DOHH2 (cell line): Measurements from ENCODE around the gene CERS6.
"Not testable (repeated sequence)": the region's sequence is repeated elsewhere in the genome, so short reads cannot be mapped to it uniquely, and the experiment has no call there.

Source experiments
- H3F3A ChIP-seq: fragments of 200-600 bp; sonication (generic), shearing (Covaris generic); 2 replicates; pipeline ENCODE4 v1.6.0; 2016; ENCODE audit warnings: antibody characterized with exemption, mild to moderate bottlenecking; ENCODE audit not compliant: control insufficient read depth, insufficient read depth
- H3K27ac ChIP-seq: fragments of 200-600 bp; sonication (generic); 2 replicates; pipeline ENCODE4 v1.5.1; 2014; ENCODE audit warnings: low read depth, mild to moderate bottlenecking, low read length, moderate library complexity
- H3K27me3 ChIP-seq: fragments of 200-600 bp; sonication (generic); 2 replicates; pipeline ENCODE4 v1.6.1; 2014; ENCODE audit warnings: mild to moderate bottlenecking, low read length, mixed read lengths; ENCODE audit not compliant: control insufficient read depth
- H3K36me3 ChIP-seq: fragments of 200-600 bp; sonication (generic); 2 replicates; pipeline ENCODE4 v1.6.1; 2014; ENCODE audit warnings: mild to moderate bottlenecking, low read length, moderate library complexity, mixed read lengths; ENCODE audit not compliant: control insufficient read depth
- H3K4me1 ChIP-seq: fragments of 200-600 bp; sonication (generic); 2 replicates; pipeline ENCODE4 v1.6.1; 2014; ENCODE audit warnings: mild to moderate bottlenecking, low read length, mixed read lengths; ENCODE audit not compliant: control insufficient read depth
- H3K4me2 ChIP-seq: fragments of 200-600 bp; sonication (generic); 2 replicates; pipeline ENCODE4 v1.6.0; 2014; ENCODE audit warnings: mild to moderate bottlenecking, low read length, moderate library complexity
- H3K4me3 ChIP-seq: fragments of 200-600 bp; sonication (generic); 2 replicates; pipeline ENCODE4 v1.5.1; 2014; ENCODE audit warnings: mild to moderate bottlenecking, low read length, mixed read lengths
- H3K79me2 ChIP-seq: fragments of 200-600 bp; sonication (generic); 2 replicates; pipeline ENCODE4 v1.6.1; 2014; ENCODE audit warnings: mild to moderate bottlenecking, low read length, mixed read lengths; ENCODE audit not compliant: control insufficient read depth
- H3K9me2 ChIP-seq: fragments of 200-600 bp; sonication (generic); replicated peaks from 2 replicates; pipeline ENCODE4 v1.6.1; 2014; ENCODE audit warnings: mild to moderate bottlenecking, low read length, mixed read lengths; ENCODE audit not compliant: control insufficient read depth
- H3K9me3 ChIP-seq: fragments of 200-600 bp; sonication (generic); 2 replicates; pipeline ENCODE4 v1.6.1; 2014; ENCODE audit warnings: antibody characterized with exemption, low read length, mixed read lengths; ENCODE audit not compliant: control insufficient read depth, insufficient read depth
- H4K20me1 ChIP-seq: fragments of 200-600 bp; sonication (generic); 2 replicates; pipeline ENCODE4 v1.6.0; 2014; ENCODE audit warnings: low read depth, mild to moderate bottlenecking, antibody characterized with exemption, low read length, moderate library complexity; ENCODE audit not compliant: control insufficient read depth, insufficient read depth
- CTCF ChIP-seq: fragments of 200-600 bp; sonication (generic); IDR thresholded peaks from one replicate; pipeline ENCODE4 v1.5.1; 2014; ENCODE audit warnings: antibody characterized with exemption, mild to moderate bottlenecking, low read depth, low read length; ENCODE audit not compliant: poor library complexity, severe bottlenecking
- EZH2phosphoT487 ChIP-seq: fragments of 200-600 bp; sonication (generic); IDR thresholded peaks from 2 replicates; pipeline ENCODE4 v1.6.1; 2017; ENCODE audit warnings: borderline replicate concordance, mild to moderate bottlenecking, antibody characterized with exemption, low read length, moderate library complexity, mixed read lengths

Gene CERS6

GRCh38 chr2:168766600-168766999 lies 310.5 kb downstream of the CERS6 start:
- H3K79me2 ChIP-seq = no peaks in the 10 kb centered on the region
- no peaks in the 10 kb centered on the region; the same call in 1 of the 2 replicates for H3K27me3 ChIP-seq
- no peaks in the 10 kb centered on the region for H3K36me3 ChIP-seq
- no peak for TF ChIP-seq EZH2phosphoT487
- no peak overlapping the region for H3K4me3 ChIP-seq
- H3F3A ChIP-seq = no peaks in the 10 kb centered on the region
- no peaks in the 10 kb centered on the region for H3K4me1 ChIP-seq
- H3K9me2 ChIP-seq = no peaks in the 10 kb centered on the region
- H4K20me1 ChIP-seq = no peaks in the 10 kb centered on the region
- no peaks in the 10 kb centered on the region for H3K9me3 ChIP-seq
- H3K27ac ChIP-seq = no peak overlapping the region
- no peak overlapping the region for H3K4me2 ChIP-seq

GRCh38 chr2:168767258-168767657 lies 311.2 kb downstream of the CERS6 start:
- H3K27ac ChIP-seq = no peak overlapping the region
- no peak for TF ChIP-seq EZH2phosphoT487
- H3K4me2 ChIP-seq = no peak overlapping the region
- H3K27me3 ChIP-seq = no peaks in the 10 kb centered on the region; the same call in 1 of the 2 replicates
- no peaks in the 10 kb centered on the region for H3K79me2 ChIP-seq
- no peak overlapping the region for H3K4me3 ChIP-seq
- H4K20me1 ChIP-seq = no peaks in the 10 kb centered on the region
- no peaks in the 10 kb centered on the region for H3K36me3 ChIP-seq
- H3K9me3 ChIP-seq = no peaks in the 10 kb centered on the region
- no peaks in the 10 kb centered on the region for H3K9me2 ChIP-seq
- no peaks in the 10 kb centered on the region for H3K4me1 ChIP-seq
- no peaks in the 10 kb centered on the region for H3F3A ChIP-seq

GRCh38 chr2:168768357-168768756 lies 312.3 kb downstream of the CERS6 start:
- not testable (repeated sequence) for H3K79me2 ChIP-seq, H3K27me3 ChIP-seq, H3K4me3 ChIP-seq, H3F3A ChIP-seq, H3K4me2 ChIP-seq, H3K36me3 ChIP-seq, H3K4me1 ChIP-seq, H3K9me2 ChIP-seq, H4K20me1 ChIP-seq, H3K27ac ChIP-seq, H3K9me3 ChIP-seq

GRCh38 chr2:168770796-168771195 lies 314.7 kb downstream of the CERS6 start:
- Histone ChIP-seq H3K9me2 (no peaks in the 10 kb centered on the region), H3F3A (no peaks in the 10 kb centered on the region), H4K20me1 (no peaks in the 10 kb centered on the region), H3K36me3 (no peaks in the 10 kb centered on the region), H3K27me3 (peaks cover under 1% of the 10 kb centered on the region; the same call in 1 of the 2 replicates), H3K9me3 (no peaks in the 10 kb centered on the region), H3K4me3 (no peak overlapping the region), H3K79me2 (no peaks in the 10 kb centered on the region), H3K4me2 (no peak overlapping the region), H3K4me1 (no peaks in the 10 kb centered on the region), H3K27ac (no peak overlapping the region)
- TF ChIP-seq CTCF = no peak
- no peak for TF ChIP-seq EZH2phosphoT487

- no peaks in the 10 kb centered on the region for H3F3A ChIP-seq
- no peak overlapping the region for H3K27ac ChIP-seq
- no peaks in the 10 kb centered on the region for H3K9me2 ChIP-seq
- no peaks in the 10 kb centered on the region for H3K36me3 ChIP-seq
- H3K79me2 ChIP-seq = no peaks in the 10 kb centered on the region
- no peak overlapping the region for H3K4me3 ChIP-seq
- TF ChIP-seq EZH2phosphoT487 (no peak), CTCF (no peak)
- H3K9me3 ChIP-seq = no peaks in the 10 kb centered on the region
- peaks cover 2% of the 10 kb centered on the region; the same call in 1 of the 2 replicates for H3K27me3 ChIP-seq
- no peaks in the 10 kb centered on the region for H3K4me1 ChIP-seq
- H4K20me1 ChIP-seq = no peaks in the 10 kb centered on the region
- no peak overlapping the region for H3K4me2 ChIP-seq
These were observed 316.6 kb downstream of the CERS6 start for GRCh38 chr2:168772704-168773103.
